Measurements from ENCODE around the gene TEX35. TPM values are rescaled to one million over a fixed set of nuclear protein-coding genes. Genes with fewer than 3 reads are reported as not detected.

TEX35 gene
- total RNA-seq, 6 experiments from 2014 or later = 0.10 TPM; not detected in 5

GRCh38 chr1:178498896-178499675 is 13.8 kb upstream of the TEX35 start:
- no peak for DNase-seq
- TF ChIP-seq CTCF (IDR thresholded peaks at IDR 0.05) = no peak
- no peak overlapping the region for H3K27ac Mint-ChIP-seq
- H3K27me3 Mint-ChIP-seq (ENCODE audit: insufficient read depth) = no peaks in the 10 kb centered on the region; the same call in none of the 2 replicates
- no peaks in the 10 kb centered on the region for H3K9me3 Mint-ChIP-seq
- peaks cover 6% of the 10 kb centered on the region for H3K4me1 Mint-ChIP-seq (ENCODE audit: low read depth)
- H3K4me3 Mint-ChIP-seq = no peak overlapping the region
- no peaks in the 10 kb centered on the region for H3K36me3 Mint-ChIP-seq (ENCODE audit: low read depth)

- TF ChIP-seq CTCF (IDR thresholded peaks at IDR 0.05) = peak; percentile 57
- DNase-seq = no peak
- H3K36me3 Mint-ChIP-seq (ENCODE audit: low read depth) = no peaks in the 10 kb centered on the region
- H3K9me3 Mint-ChIP-seq = no peaks in the 10 kb centered on the region
- no peaks in the 10 kb centered on the region; the same call in none of the 2 replicates for H3K27me3 Mint-ChIP-seq (ENCODE audit: insufficient read depth)
- no peak overlapping the region for H3K27ac Mint-ChIP-seq
- H3K4me3 Mint-ChIP-seq = no peak overlapping the region
- peaks cover 6% of the 10 kb centered on the region for H3K4me1 Mint-ChIP-seq (ENCODE audit: low read depth)
Measured at GRCh38 chr1:178500091-178500770, 12.7 kb upstream of the TEX35 start.

- H3K4me1 Mint-ChIP-seq (ENCODE audit: low read depth) = peaks cover 6% of the 10 kb centered on the region
- no peak overlapping the region for H3K27ac Mint-ChIP-seq
- no peaks in the 10 kb centered on the region for H3K36me3 Mint-ChIP-seq (ENCODE audit: low read depth)
- no peak for TF ChIP-seq CTCF (IDR thresholded peaks at IDR 0.05)
- no peak overlapping the region for H3K4me3 Mint-ChIP-seq
- H3K27me3 Mint-ChIP-seq (ENCODE audit: insufficient read depth) = no peaks in the 10 kb centered on the region; the same call in none of the 2 replicates
- no peak for DNase-seq
- no peaks in the 10 kb centered on the region for H3K9me3 Mint-ChIP-seq
Measured at GRCh38 chr1:178500936-178501554, 11.9 kb upstream of the TEX35 start.

GRCh38 chr1:178501705-178502329 is 11.1 kb upstream of the TEX35 start:
- Mint-ChIP-seq H3K36me3 (ENCODE audit: low read depth) (no peaks in the 10 kb centered on the region), H3K4me3 (no peak overlapping the region), H3K27me3 (ENCODE audit: insufficient read depth) (peaks cover under 1% of the 10 kb centered on the region), H3K9me3 (no peaks in the 10 kb centered on the region), H3K27ac (no peak overlapping the region), H3K4me1 (ENCODE audit: low read depth) (peaks cover 6% of the 10 kb centered on the region)
- peak; percentile 97 for TF ChIP-seq CTCF (IDR thresholded peaks at IDR 0.05)
- peak; percentile 39 for DNase-seq

GRCh38 chr1:178502330-178502714 is 10.6 kb upstream of the TEX35 start:
- no peak for DNase-seq
- no peaks in the 10 kb centered on the region for H3K9me3 Mint-ChIP-seq
- H3K36me3 Mint-ChIP-seq (ENCODE audit: low read depth) = no peaks in the 10 kb centered on the region
- peaks cover 2% of the 10 kb centered on the region for H3K27me3 Mint-ChIP-seq (ENCODE audit: insufficient read depth)
- H3K27ac Mint-ChIP-seq = no peak overlapping the region
- peaks cover 6% of the 10 kb centered on the region for H3K4me1 Mint-ChIP-seq (ENCODE audit: low read depth)
- no peak overlapping the region for H3K4me3 Mint-ChIP-seq
- TF ChIP-seq CTCF (IDR thresholded peaks at IDR 0.05) = no peak

Data from HFFc6 (cell line).